Activated naive CD8-positive, alpha-beta T cell treated with anti-CD3 and anti-CD28 coated beads, Interleukin-2, amount 10 ng/mL, durations not matched to agents 7 days and 5 days (primary cell): ENCODE results near the gene TTLL13. TPM values are rescaled to one million over a fixed set of nuclear protein-coding genes. Genes with fewer than 3 reads are reported as not detected.

ENCODE experiments used
- ATAC-seq: fragments of 150-1000 bp; cut with Tn5 transposase; one replicate; pipeline ENCODE4 v1.10.0; 2021; ENCODE audit warnings: low read depth, moderate library complexity
- POLR2A ChIA-PET: fragments of 350-600 bp; sonication (Branson Sonifier 250); formaldehyde crosslinking; loops from one replicate; lab custom pipeline; 2021; ENCODE audit warnings: antibody characterized with exemption; lab: Charles Lee
- DNase-seq: peaks from one replicate; pipeline ENCODE4 v3.0.0; 2021
- H3K27ac Mint-ChIP-seq: one replicate; pipeline ENCODE4 v1.8.0; 2022; ENCODE audit warnings: mild to moderate bottlenecking, mixed read lengths
- H3K27me3 Mint-ChIP-seq: one replicate; pipeline ENCODE4 v1.8.0; 2022; ENCODE audit warnings: mild to moderate bottlenecking, moderate library complexity, mixed read lengths
- H3K36me3 Mint-ChIP-seq: one replicate; pipeline ENCODE4 v1.8.0; 2021; ENCODE audit warnings: mild to moderate bottlenecking, mixed read lengths
- H3K4me1 Mint-ChIP-seq: one replicate; pipeline ENCODE4 v1.8.0; 2021; ENCODE audit warnings: mixed read lengths
- H3K4me3 Mint-ChIP-seq: one replicate; pipeline ENCODE4 v1.8.0; 2022; ENCODE audit warnings: mild to moderate bottlenecking, moderate library complexity, mixed read lengths
- H3K9me3 Mint-ChIP-seq: one replicate; pipeline ENCODE4 v1.8.0; 2021; ENCODE audit warnings: mixed read lengths
- total RNA-seq, 2 experiments: library from RNA; stranded (reverse); gene quantifications; one replicate each; pipeline ENCODE4 v1.2.3, GENCODE V29; 2021

The TTLL13 gene
- total RNA-seq, 2 experiments from 2014 or later: 0.47 to 1.5 TPM

DNA sequence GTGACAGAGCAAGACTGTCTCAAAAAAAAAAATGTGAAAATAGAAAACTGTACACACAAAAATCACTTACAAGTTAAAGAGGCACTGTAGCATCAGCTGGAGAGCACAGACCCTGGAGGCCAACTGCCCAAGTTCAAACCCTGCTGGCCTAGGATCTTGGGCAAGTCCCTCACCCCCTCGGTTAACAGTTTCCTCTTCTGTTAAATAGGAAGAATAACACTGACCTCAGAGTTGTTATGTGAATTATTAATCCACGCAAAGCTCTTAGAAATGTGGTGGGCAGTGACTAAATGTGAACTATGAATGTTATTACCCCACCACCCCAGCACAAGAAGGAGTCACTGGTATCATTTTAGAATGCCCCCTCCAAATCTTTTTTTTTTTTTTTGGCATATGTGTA, 26.8 kb upstream of the TTLL13 start:
- Mint-ChIP-seq H3K36me3 (no peaks in the 10 kb centered on the region), H3K27ac (no peak overlapping the region), H3K4me3 (no peak overlapping the region), H3K4me1 (peaks cover 5% of the 10 kb centered on the region), H3K9me3 (no peaks in the 10 kb centered on the region), H3K27me3 (no peaks in the 10 kb centered on the region)
- POLR2A ChIA-PET: interaction anchor here (1.2 kb wide), 1 partner anchor 30 kb away, joined by 3 read pairs; no protein-coding TSS in a partner anchor
- DNase-seq (no peak), ATAC-seq (no peak)

DNA sequence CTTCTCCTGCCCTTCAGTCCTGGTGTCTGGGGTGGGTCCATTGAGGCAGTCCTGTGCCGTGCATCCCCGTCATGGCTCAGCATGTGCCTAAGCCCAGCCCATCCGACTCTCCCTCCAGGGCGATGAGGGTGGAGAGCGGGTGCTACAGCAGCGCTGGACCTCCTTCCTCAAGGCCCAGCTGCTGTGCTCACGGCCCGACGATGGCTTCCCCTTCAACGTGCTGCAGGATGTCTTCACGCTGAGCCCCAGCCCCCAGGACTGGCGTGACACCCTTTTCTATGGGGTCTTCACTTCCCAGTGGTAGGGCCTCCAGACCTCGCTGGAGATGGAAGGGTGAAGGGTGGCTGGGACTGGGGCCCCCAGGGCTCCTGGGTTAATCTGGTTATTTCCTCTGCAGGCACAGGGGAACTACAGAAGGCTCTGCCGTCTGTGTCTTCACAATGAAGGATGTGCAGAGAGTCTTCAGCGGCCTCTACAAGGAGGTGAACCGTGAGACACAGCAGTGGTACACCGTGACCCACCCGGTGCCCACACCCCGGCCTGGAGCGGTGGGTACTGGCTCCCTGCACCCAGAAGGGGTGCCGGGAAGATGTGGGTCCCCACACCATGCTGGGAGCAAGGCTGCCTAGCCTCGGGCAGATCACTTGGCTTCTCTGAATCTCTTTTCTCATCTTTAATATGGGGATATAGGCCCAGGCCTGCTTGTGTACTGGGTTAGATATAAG, 25.8 kb upstream of the TTLL13 start:
- no peaks in the 10 kb centered on the region for H3K9me3 Mint-ChIP-seq
- peaks cover 5% of the 10 kb centered on the region for H3K4me1 Mint-ChIP-seq
- H3K27me3 Mint-ChIP-seq: no peaks in the 10 kb centered on the region
- no peak for DNase-seq
- no peak overlapping the region for H3K27ac Mint-ChIP-seq
- ATAC-seq: no peak
- H3K4me3 Mint-ChIP-seq: no peak overlapping the region
- no peaks in the 10 kb centered on the region for H3K36me3 Mint-ChIP-seq
- POLR2A ChIA-PET: no interaction called here

DNA sequence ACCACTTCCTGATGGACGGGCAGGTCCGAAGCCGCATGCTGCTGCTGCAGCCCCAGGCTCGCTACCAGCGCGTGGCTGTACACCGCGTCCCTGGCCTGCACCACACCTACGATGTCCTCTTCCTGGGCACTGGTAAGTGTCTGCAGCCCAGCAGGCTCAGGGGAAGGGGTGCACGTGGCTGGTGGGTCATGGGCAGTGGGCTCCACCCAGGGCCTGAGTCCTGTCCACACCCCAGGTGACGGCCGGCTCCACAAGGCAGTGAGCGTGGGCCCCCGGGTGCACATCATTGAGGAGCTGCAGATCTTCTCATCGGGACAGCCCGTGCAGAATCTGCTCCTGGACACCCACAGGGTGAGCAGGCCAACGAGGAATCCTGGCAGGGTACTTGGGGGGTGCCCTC, 24.3 kb upstream of the TTLL13 start:
- Mint-ChIP-seq H3K4me1 (peaks cover 7% of the 10 kb centered on the region), H3K4me3 (no peak overlapping the region), H3K27ac (no peak overlapping the region), H3K27me3 (no peaks in the 10 kb centered on the region), H3K36me3 (peaks cover 7% of the 10 kb centered on the region), H3K9me3 (no peaks in the 10 kb centered on the region)
- ATAC-seq (no peak), DNase-seq (no peak)
- POLR2A ChIA-PET: no interaction called here

DNA sequence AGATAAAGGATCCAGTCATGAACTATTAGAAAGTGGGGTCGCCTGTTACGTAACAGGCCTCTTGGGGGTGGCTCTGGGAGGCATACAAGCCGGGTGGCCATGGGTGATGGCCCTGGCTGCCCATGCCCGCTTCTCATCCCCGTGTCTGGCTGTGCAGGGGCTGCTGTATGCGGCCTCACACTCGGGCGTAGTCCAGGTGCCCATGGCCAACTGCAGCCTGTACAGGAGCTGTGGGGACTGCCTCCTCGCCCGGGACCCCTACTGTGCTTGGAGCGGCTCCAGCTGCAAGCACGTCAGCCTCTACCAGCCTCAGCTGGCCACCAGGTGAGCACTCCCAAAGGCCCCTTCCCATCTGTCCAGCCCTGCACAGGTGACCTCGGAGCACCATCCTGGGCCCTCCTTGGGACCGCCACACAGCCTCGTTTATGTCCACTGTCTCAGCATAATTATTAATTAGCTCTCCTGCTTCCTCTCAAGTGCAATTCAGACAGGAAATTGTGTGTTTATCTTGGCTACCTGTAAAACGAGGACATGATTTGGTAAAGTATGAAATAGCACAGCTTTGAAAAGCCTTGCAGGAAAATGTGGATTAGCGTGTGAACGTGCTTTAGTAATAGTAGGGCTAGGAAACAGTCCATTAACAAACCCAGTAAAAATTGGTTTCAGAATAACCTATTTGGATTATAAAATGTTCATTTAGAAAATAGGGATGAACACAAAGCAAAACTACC, 23.7 kb upstream of the TTLL13 start:
- Mint-ChIP-seq H3K27ac (no peak overlapping the region), H3K4me1 (peaks cover 11% of the 10 kb centered on the region), H3K27me3 (no peaks in the 10 kb centered on the region), H3K36me3 (peaks cover 8% of the 10 kb centered on the region), H3K4me3 (no peak overlapping the region), H3K9me3 (no peaks in the 10 kb centered on the region)
- POLR2A ChIA-PET: interaction anchor here (0.6 kb wide), 1 partner anchor 41 kb away, joined by 3 read pairs; no protein-coding TSS in a partner anchor
- DNase-seq: no peak
- no peak for ATAC-seq

DNA sequence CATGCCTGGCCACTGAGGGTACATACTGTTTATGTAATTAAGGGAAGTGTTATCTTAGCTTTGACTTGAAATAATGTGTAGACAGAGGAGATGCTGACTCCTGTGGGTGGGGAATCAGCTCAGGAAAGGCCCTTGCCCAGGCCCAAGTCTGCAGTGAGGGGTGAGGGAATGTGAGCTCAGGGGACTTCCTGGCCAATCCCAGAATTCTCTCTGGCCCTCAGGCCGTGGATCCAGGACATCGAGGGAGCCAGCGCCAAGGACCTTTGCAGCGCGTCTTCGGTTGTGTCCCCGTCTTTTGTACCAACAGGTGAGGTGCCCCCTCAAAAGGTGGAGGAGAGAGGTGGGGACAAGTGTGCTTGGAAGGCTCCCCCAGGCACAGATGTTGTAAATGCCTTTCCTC, 22.0 kb upstream of the TTLL13 start:
- Mint-ChIP-seq H3K9me3 (no peaks in the 10 kb centered on the region), H3K4me3 (no peak overlapping the region), H3K36me3 (peaks cover 12% of the 10 kb centered on the region), H3K27me3 (no peaks in the 10 kb centered on the region), H3K27ac (no peak overlapping the region), H3K4me1 (peaks cover 25% of the 10 kb centered on the region)
- DNase-seq (no peak), ATAC-seq (no peak)
- POLR2A ChIA-PET: interaction anchor here (0.6 kb wide), 1 partner anchor 66 kb away, joined by 3 read pairs; no protein-coding TSS in a partner anchor

DNA sequence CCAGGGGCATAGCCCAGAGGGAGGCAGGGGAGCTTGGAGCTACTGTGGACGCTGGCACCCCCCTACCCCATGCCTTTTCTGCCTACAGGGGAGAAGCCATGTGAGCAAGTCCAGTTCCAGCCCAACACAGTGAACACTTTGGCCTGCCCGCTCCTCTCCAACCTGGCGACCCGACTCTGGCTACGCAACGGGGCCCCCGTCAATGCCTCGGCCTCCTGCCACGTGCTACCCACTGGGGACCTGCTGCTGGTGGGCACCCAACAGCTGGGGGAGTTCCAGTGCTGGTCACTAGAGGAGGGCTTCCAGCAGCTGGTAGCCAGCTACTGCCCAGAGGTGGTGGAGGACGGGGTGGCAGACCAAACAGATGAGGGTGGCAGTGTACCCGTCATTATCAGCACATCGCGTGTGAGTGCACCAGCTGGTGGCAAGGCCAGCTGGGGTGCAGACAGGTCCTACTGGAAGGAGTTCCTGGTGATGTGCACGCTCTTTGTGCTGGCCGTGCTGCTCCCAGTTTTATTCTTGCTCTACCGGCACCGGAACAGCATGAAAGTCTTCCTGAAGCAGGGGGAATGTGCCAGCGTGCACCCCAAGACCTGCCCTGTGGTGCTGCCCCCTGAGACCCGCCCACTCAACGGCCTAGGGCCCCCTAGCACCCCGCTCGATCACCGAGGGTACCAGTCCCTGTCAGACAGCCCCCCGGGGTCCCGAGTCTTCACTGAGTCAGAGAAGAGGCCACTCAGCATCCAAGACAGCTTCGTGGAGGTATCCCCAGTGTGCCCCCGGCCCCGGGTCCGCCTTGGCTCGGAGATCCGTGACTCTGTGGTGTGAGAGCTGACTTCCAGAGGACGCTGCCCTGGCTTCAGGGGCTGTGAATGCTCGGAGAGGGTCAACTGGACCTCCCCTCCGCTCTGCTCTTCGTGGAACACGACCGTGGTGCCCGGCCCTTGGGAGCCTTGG, 21.3 kb upstream of the TTLL13 start:
- Mint-ChIP-seq H3K27ac (no peak overlapping the region), H3K36me3 (peaks cover 15% of the 10 kb centered on the region), H3K9me3 (no peaks in the 10 kb centered on the region), H3K4me3 (no peak overlapping the region), H3K27me3 (no peaks in the 10 kb centered on the region), H3K4me1 (peaks cover 30% of the 10 kb centered on the region)
- DNase-seq (no peak), ATAC-seq (no peak)
- POLR2A ChIA-PET: no interaction called here

DNA sequence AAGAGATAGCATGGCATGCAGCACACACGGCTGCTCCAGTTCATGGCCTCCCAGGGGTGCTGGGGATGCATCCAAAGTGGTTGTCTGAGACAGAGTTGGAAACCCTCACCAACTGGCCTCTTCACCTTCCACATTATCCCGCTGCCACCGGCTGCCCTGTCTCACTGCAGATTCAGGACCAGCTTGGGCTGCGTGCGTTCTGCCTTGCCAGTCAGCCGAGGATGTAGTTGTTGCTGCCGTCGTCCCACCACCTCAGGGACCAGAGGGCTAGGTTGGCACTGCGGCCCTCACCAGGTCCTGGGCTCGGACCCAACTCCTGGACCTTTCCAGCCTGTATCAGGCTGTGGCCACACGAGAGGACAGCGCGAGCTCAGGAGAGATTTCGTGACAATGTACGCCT, 20.4 kb upstream of the TTLL13 start:
- no peak for DNase-seq
- Mint-ChIP-seq H3K4me1 (peaks cover 30% of the 10 kb centered on the region), H3K27me3 (no peaks in the 10 kb centered on the region), H3K4me3 (no peak overlapping the region), H3K9me3 (no peaks in the 10 kb centered on the region), H3K27ac (no peak overlapping the region), H3K36me3 (peaks cover 15% of the 10 kb centered on the region)
- ATAC-seq: no peak
- POLR2A ChIA-PET: no interaction called here

DNA sequence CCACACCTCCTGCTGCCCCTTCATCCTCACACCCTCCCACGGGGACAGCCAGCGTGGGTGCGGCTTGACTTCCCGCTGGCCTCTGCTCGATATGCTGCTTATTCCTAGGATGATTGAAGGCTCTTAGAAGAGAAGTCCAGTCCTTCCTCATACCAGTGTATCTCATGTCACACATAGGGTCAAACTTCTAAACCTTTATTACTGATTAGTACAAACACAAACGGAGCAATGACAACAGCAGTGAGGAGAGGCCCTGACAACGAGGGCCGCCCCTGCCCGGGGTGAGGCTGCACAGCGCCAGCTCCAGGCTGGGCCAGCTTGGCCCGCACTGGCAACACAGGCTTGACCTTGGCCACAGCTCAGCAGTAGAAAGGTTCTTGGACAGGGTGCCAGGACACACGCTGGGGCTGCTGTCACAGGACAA, 19.3 kb upstream of the TTLL13 start:
- Mint-ChIP-seq H3K4me3 (peak overlapping the region; percentile 96), H3K4me1 (peaks cover 37% of the 10 kb centered on the region)

DNA sequence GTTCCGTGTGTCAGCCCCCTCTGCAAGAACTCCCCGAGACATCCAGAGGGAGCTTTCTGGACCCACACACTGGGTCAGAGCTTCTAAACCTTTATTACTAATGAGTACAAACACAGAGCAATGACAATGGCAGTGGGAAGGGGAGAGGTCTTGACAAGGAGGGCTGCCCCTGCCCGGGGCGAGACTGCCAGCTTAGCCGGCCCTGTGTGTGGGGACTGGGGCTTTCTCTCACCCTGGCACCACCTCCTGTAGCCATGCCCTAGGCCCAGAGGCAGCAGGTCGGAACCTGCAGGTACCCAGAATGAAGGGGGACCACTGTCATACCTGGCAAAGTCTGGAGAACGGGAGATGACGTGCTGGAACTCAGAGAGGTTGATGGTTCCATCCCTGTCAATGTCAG, 18.7 kb upstream of the TTLL13 start:
- Mint-ChIP-seq H3K4me3 (peak overlapping the region; percentile 96), H3K27me3 (no peaks in the 10 kb centered on the region), H3K4me1 (peaks cover 38% of the 10 kb centered on the region), H3K27ac (peak overlapping the region; percentile 91), H3K36me3 (peaks cover 15% of the 10 kb centered on the region), H3K9me3 (no peaks in the 10 kb centered on the region)
- ATAC-seq (no peak), DNase-seq (no peak)
- POLR2A ChIA-PET: interaction anchor here (0.5 to 4.6 kb wide), 9 partner anchors 10 to 485 kb away, joined by 3 to 40 read pairs (median 5); partner anchors contain the start of genes NGRN and SEMA4B

More for the DNA sequence above, 19.3 kb upstream of the TTLL13 start:
- POLR2A ChIA-PET: interaction anchor here (0.6 to 4.2 kb wide), 6 partner anchors 9 to 131 kb away, joined by 3 to 29 read pairs (median 4); partner anchors contain the start of gene NGRN
- H3K27ac Mint-ChIP-seq: peak overlapping the region; percentile 91
- peaks cover 15% of the 10 kb centered on the region for H3K36me3 Mint-ChIP-seq
- no peaks in the 10 kb centered on the region for H3K9me3 Mint-ChIP-seq
- ATAC-seq (no peak), DNase-seq (no peak)
- no peaks in the 10 kb centered on the region for H3K27me3 Mint-ChIP-seq

DNA sequence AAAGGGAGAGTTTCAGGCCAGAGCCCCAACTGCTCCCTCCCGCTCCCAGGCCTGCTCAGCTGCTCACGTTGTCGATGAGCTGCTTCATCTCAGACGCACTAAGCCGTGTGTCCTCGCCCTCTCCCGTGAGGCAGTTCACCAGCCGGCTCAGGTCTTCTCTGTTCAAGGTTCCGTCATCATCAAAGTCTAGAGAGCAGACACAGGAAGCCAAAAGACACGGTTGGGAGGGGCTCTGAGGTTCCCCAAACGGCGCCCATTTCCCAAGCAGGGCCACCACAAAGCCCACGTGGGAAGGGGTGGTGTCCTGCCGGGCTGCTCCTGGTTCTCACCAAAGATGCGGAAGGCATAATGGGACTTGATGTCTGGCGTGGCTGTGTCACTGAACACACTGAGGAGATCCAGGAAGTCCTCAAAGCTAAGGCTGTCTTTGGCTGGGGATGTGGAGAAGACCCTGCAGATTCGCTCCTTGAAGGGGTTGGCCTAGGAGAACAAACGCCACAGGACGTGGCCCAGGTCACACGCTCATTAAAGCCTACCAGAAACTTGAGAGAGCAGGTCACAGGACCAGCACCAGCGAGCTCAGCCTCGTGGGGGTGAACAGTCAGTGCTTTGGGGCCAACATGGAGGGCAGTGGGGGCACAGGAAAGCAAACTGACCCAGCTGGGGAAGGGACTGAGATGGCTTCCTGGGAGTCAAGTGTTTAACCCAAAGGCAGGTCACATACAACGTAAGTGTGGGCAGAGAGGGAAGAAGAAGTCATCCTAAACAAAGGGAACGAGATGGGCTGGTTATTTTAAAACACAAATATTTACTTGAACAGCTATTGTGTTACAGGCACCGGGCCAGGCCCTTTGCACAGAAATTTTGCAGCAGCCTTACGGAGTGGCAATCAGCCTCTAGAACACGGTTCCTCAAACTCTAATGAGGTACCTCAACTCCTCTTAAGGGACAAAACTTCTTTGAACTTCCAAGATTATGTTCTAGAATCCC, 18.0 kb upstream of the TTLL13 start:
- peaks cover 20% of the 10 kb centered on the region for H3K36me3 Mint-ChIP-seq

DNA sequence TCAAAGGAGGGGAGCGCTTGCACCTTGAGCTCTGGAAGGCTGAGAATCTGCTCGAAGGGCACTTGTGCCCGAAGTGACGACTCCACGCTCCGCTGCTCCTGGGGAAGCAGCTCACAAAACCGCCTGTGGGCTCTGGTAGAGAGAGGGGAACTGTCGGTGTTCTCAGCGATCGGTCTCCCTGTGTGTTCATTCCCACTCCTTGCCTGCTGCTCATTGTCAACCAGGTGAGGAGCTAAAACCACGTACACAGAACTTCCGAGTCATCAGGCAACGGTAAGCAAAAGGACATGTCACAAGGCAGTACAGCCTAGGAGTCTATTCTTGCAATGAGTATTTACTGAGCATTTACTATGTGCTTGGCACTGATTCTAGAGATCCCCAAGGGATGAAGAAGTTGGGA, 17.2 kb upstream of the TTLL13 start:
- peak overlapping the region; percentile 96 for H3K4me3 Mint-ChIP-seq
- DNase-seq (no peak), ATAC-seq (no peak)
- H3K4me1 Mint-ChIP-seq: peaks cover 42% of the 10 kb centered on the region
- peaks cover 23% of the 10 kb centered on the region for H3K36me3 Mint-ChIP-seq
- H3K9me3 Mint-ChIP-seq: no peaks in the 10 kb centered on the region
- peak overlapping the region; percentile 91 for H3K27ac Mint-ChIP-seq
- no peaks in the 10 kb centered on the region for H3K27me3 Mint-ChIP-seq
- POLR2A ChIA-PET: interaction anchor here (0.7 to 4.6 kb wide), 9 partner anchors 11 to 197 kb away, joined by 3 to 40 read pairs (median 7); partner anchors contain the start of genes IDH2, IQGAP1, NGRN and SEMA4B

More for the DNA sequence above, 18.0 kb upstream of the TTLL13 start:
- H3K27me3 Mint-ChIP-seq: no peaks in the 10 kb centered on the region
- H3K9me3 Mint-ChIP-seq: no peaks in the 10 kb centered on the region
- H3K4me1 Mint-ChIP-seq: peaks cover 42% of the 10 kb centered on the region
- DNase-seq: peak; percentile 80
- H3K4me3 Mint-ChIP-seq: peak overlapping the region; percentile 96
- POLR2A ChIA-PET: interaction anchor here (0.5 to 4.6 kb wide), 13 partner anchors 10 to 484 kb away, joined by 3 to 40 read pairs (median 4); partner anchors contain the start of genes IQGAP1, NGRN, SEMA4B and TTLL13
- peak overlapping the region; percentile 91 for H3K27ac Mint-ChIP-seq
- peak; percentile 64 for ATAC-seq
